Measurements from ENCODE around the gene RTN4RL2.
A peak's percentile ranks its signal among the peaks of the same experiment; 100 is the strongest.

RTN4RL2 gene

DNA sequence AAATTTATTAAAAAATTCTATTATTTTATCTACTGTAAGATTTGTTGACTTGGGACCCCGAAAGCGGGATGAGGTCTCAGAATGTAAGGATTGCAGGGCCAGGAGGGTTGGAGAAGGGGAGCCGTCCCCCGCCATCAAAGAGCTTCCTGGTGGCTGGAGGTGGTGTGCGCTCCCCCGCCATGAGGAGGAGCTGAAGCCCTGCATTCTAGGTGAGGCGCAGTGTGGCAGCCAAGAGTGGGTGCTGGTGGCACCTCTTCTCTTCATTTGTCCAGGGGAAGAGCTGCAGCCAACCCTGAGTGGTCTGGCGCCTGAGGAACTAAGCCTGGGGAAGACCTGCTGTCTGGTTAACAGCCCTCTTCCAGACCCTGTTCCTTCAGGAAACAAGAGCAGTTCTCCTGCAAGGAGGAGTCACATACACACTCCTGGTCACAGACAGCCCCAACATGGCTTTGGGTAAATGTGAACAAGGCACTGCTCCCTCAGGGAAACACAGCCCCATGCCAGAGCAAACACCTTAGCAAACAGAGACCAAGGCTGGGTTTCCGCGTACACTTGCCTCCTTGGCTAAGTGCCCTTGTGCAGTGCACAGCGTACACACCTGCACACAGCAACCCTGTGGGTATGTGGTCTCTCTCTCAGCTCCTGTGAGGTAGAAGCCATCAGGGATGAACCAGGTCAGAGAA, 17.3 kb downstream of the RTN4RL2 start:
- FAIRE-seq (no peak), DNase-seq (ENCODE audit: insufficient read length, low spot score) (no peak)
- TF ChIP-seq, protein P1, sequence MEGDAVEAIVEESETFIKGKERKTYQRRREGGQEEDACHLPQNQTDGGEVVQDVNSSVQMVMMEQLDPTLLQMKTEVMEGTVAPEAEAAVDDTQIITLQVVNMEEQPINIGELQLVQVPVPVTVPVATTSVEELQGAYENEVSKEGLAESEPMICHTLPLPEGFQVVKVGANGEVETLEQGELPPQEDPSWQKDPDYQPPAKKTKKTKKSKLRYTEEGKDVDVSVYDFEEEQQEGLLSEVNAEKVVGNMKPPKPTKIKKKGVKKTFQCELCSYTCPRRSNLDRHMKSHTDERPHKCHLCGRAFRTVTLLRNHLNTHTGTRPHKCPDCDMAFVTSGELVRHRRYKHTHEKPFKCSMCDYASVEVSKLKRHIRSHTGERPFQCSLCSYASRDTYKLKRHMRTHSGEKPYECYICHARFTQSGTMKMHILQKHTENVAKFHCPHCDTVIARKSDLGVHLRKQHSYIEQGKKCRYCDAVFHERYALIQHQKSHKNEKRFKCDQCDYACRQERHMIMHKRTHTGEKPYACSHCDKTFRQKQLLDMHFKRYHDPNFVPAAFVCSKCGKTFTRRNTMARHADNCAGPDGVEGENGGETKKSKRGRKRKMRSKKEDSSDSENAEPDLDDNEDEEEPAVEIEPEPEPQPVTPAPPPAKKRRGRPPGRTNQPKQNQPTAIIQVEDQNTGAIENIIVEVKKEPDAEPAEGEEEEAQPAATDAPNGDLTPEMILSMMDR (IDR thresholded peaks at IDR 0.05; ENCODE audit: insufficient read depth, missing control alignments), result no peak

DNA sequence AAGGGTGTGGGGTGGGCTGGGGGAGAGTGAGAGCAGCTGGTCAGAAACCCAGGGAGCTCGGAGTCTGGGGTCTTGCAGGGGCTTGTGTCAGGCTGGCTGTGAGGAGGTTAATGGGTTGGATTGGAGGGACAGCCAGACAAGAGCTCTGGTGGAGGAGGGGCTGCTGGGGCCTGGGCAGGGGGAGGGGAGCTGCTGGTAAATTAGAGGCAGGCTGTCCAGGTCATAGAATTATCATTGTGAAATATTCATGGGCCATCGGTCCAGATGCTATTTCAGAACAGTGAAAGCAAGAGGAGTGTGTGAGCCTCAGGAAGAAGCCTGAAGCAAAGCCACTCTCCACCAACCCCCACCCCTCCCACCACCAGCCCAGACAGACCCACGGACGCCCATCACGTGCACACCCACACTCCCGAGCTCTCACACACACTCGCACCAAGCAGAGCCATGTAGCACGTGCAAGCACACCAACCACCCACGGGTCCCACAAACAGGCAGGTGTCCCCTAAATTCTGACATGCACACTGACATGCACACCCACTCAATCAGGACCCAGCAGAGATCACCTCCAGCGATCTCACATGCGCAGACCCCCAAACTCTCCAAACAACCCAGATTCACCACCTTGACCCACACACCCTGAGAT, 18.8 kb downstream of the RTN4RL2 start:
- FAIRE-seq, result no peak
- DNase-seq (ENCODE audit: insufficient read length, low spot score), result no peak

DNA sequence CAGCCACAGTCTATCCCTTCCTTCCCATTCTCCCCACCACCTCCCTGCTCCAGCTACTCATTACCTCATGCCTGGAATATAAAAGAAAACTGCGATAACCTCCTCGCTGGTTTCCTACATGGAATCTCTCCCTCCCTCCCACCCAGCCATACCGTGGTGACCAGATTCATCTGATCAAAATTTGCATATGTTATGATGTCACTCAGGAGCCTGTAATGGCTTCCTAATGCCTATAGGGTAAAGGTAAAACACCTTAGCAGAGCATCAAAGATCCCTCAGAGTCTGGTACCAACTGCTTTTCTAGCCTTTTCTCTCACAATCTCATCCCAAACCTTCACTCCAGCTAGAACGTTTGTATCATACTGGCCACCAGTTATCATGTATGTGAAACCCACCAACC, 19.6 kb downstream of the RTN4RL2 start:
- FAIRE-seq, result no peak
- DNase-seq (ENCODE audit: insufficient read length, low spot score), result no peak
- TF ChIP-seq, protein P1 (IDR thresholded peaks at IDR 0.05; ENCODE audit: insufficient read depth, missing control alignments), result no peak

More for the DNA sequence above, 18.8 kb downstream of the RTN4RL2 start:
- TF ChIP-seq, protein P1 (IDR thresholded peaks at IDR 0.05; ENCODE audit: insufficient read depth, missing control alignments), result no peak

DNA sequence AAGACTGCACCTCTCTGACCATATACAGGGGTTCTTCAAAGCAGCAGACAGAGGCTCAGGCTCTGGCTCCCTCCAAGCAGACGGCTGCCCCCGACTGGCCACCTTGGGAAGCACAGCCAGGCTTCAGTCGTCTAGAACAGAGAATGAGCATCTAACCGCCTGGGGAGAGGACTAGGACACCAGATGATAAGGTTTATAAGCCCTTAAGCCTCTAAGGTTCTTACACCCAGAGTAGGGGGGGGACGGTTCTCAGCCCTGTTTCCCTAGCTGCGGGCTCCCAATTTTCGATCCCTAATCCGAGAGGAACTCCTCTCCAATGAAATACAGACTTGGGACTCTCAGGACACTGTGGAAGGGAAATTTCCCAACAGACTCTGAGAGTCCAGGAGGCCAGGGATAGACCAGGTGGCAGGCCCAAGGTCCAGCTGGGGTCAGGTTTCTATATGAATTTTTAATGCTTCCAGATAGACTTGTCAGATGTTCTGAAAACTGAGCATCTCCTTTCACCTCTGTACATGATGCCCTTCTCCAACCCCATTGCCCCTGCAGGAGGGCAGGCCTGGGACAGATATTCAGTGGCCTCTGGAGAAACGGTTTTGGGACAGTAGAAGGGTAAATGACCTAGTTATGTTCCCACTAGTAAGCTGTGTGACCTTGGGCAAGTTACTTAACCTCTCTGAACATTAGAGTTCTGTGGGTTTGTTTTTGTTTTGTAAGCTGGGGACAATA, 20.2 kb downstream of the RTN4RL2 start:
- TF ChIP-seq, protein P1 (IDR thresholded peaks at IDR 0.05; ENCODE audit: insufficient read depth, missing control alignments), result peak; percentile 97
- peak; percentile 96 for DNase-seq (ENCODE audit: insufficient read length, low spot score)
- FAIRE-seq, result peak; percentile 66

DNA sequence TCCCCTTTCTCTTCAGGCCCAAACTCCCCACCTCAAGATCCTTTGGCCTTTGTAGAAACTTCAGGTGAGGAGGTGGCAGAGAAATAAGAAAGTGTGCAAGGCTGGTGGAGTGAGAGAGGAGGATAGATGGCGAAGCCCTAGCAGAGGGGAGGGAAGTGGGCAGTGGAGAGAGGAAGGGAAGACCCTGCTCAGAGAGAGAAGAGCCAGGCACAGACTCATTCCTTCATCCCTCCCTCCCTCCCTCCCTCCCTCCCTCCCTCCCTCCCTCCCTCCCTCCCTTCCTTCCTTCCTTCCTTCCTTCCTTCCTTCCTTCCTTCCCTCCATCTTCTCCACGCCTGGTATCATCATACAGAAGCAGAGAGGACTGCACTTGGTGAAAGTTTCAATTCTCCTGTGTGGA, 21.0 kb downstream of the RTN4RL2 start:
- no peak for FAIRE-seq
- TF ChIP-seq, protein P1 (IDR thresholded peaks at IDR 0.05; ENCODE audit: insufficient read depth, missing control alignments), result no peak

DNA sequence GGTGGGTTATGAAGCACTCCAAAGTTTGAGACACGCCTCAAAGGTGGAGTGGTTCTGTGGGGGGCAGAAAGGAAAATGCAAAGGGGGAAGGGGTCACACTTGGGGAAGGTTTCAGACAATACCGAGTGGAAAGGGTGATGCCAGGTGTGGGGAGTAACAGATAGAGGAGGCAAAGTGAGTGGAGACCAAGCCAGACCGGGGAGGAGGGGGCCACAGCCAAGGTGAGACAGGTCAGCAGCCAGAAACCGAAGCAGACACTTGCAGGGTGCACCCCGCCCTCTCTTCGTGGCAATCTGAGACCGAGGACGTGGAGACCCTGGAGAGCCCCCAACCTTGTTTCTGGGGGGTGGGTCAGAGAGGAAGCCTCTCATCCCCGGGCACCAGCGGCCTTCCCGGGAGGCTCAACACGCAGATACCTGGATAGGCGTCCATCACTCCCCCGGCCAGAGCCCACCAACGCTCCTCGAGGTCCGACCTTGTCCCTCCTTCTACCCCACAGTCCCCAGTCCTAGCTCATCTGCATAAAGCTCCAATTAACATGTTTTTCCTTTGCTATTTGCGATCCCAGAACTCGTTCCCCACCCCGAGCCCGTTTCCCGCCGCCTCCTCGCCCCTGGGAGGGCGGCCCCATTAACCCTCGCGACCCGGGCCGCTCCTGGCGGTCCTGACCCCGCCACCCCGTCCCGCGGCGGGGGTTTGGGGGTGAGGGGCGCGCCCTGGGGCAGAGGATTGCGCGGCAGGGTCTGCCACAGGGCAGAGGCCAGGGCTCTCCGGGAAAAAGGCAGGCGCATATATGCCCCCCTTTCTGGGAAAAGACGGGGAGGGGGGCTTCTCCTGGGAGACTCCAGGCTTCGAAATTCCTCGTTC, 21.8 kb downstream of the RTN4RL2 start:
- FAIRE-seq (no peak), DNase-seq (ENCODE audit: insufficient read length, low spot score) (no peak)
- TF ChIP-seq, protein P1 (IDR thresholded peaks at IDR 0.05; ENCODE audit: insufficient read depth, missing control alignments), result no peak

More for the DNA sequence above, 21.0 kb downstream of the RTN4RL2 start:
- no peak for DNase-seq (ENCODE audit: insufficient read length, low spot score)

All from D721Med (cell line).